Measurements from ENCODE around the gene TMEM132A.

TMEM132A gene

GRCh38 chr11:60929764-60930163, 5.5 kb downstream of the TMEM132A start:
- no peak for DNase-seq (ENCODE audit: low read depth in 2 of 2)
- TF ChIP-seq CTCF (IDR thresholded peaks at IDR 0.05; ENCODE audit: low read depth, low read length): no peak
- H3K4me3 ChIP-seq (replicated peaks in 1 of 2; ENCODE audit: low read depth in 2 of 2, low read length in 2 of 2): no peak overlapping the region

DNA sequence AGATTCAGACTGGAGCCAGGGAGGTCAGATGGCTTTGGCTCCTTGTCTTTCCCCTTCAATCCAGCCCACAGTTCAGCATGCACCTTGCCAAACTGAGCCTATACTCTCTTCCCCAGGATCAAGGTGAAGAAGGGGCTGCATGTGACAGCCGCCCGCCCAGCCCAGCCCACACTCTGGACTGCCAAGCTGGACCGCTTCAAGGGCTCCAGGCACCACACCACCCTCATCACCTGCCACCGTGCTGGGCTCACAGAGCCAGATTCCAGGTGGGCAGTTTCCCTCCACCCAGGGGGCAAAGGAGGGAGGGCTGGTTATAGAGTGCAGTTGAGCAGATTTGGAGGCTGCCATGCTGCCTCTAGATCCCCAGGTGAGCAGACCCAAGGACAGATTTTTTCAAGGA, 6.1 kb downstream of the TMEM132A start:
- no peak for TF ChIP-seq CTCF (IDR thresholded peaks at IDR 0.05; ENCODE audit: low read depth, low read length)
- no peak for DNase-seq (ENCODE audit: low read depth in 2 of 2)
- H3K4me3 ChIP-seq (replicated peaks in 1 of 2; ENCODE audit: low read depth in 2 of 2, low read length in 2 of 2): no peak overlapping the region

DNA sequence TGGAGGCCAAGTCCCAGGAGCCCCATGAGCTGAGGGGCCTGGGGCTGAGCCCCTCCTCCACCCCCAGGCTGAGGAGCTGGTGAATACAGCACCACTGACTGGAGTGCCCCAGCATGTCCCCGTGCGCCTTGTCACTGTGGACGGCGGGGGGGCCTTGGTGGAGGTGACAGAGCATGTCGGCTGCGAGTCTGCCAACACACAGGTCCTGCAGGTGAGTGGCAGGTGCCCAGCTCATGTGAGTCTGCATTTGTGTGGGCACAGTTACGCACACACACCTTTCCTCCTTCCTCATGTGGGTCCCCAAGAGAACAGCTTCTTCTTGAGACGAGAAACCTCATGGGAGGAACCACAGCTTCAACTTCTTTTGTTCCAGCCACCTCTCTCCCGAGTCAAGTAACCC, 7.7 kb downstream of the TMEM132A start:
- H3K4me3 ChIP-seq (replicated peaks in 1 of 2; ENCODE audit: low read depth in 2 of 2, low read length in 2 of 2): no peak overlapping the region
- no peak for DNase-seq (ENCODE audit: low read depth in 2 of 2)
- TF ChIP-seq CTCF (IDR thresholded peaks at IDR 0.05; ENCODE audit: low read depth, low read length): no peak

DNA sequence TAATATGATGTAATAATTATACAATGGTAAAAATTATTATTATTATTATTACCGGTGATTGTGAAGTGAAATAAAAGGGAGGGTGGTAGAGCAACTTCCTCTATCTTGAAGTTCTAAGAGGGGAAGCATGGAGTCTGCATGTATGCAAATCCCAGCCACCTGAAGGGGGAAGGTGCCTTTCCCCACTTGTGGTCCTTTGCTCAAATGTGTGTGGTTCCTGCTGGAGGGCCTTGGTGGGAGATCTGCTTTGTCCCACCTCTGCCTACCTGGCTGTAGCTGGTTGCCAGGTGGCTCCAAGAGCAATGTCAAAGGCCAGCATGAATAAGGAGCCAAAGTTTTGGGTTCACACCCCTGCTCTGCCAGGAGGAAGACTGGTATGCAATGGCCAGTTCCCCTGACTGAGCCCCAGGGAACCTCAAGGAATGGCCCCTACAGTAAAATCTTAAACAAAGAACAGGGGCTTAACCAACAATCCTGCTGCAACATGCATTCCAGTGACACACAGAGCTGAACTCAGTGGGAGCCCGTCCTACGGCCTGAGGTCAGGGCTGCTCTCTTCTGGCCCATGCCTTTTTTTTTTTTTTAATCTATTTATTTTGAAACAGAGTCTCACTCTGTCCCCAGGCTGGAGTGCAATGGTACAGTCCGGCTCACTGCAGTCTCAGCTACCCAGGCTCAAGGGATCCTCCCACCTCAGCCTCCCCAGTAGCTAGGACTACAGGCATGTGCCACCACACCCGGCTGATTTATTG, 8.5 kb downstream of the TMEM132A start:
- DNase-seq (ENCODE audit: low read depth in 2 of 2): no peak
- TF ChIP-seq CTCF (IDR thresholded peaks at IDR 0.05; ENCODE audit: low read depth, low read length): no peak
- H3K4me3 ChIP-seq (replicated peaks in 1 of 2; ENCODE audit: low read depth in 2 of 2, low read length in 2 of 2): no peak overlapping the region

- H3K4me3 ChIP-seq (replicated peaks in 1 of 2; ENCODE audit: low read depth in 2 of 2, low read length in 2 of 2): no peak overlapping the region
- TF ChIP-seq CTCF (IDR thresholded peaks at IDR 0.05; ENCODE audit: low read depth, low read length): no peak
- DNase-seq (ENCODE audit: low read depth in 2 of 2): no peak
Observed at GRCh38 chr11:60933416-60934123, 9.3 kb downstream of the TMEM132A start.

GRCh38 chr11:60934124-60934789, 10.0 kb downstream of the TMEM132A start:
- DNase-seq (ENCODE audit: low read depth in 2 of 2): no peak
- no peak for TF ChIP-seq CTCF (IDR thresholded peaks at IDR 0.05; ENCODE audit: low read depth, low read length)
- no peak overlapping the region for H3K4me3 ChIP-seq (replicated peaks in 1 of 2; ENCODE audit: low read depth in 2 of 2, low read length in 2 of 2)

Data from cardiac fibroblast (primary cell).